ENCODE measurements around the gene KRT77. TPM values are rescaled to one million over a fixed set of nuclear protein-coding genes. Genes with fewer than 3 reads are reported as not detected.
A peak's percentile ranks its signal among the peaks of the same experiment; 100 is the strongest.

Gene KRT77
- total RNA-seq, 1 donor from 2014 or later: not detected

DNA sequence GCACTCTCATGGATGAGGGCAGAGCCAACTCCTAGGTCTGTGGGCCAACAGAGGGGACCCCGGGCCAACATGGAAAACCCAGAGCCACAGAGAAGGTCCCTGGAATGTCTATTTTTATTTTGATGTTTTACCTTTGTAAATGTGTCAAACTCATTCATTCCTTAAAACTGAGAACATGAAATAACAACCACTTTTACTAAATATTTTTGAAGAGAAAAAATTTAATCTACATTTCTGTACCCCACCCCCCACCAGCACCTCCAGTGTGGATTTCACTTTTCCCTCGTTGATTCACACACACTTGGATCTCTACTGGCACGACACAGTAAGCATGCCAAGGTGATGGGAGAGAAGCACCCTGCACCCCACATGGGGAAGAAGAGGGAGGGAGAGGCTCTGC is 6.7 kb downstream of the KRT77 start:
- DNase-seq (no peak), ATAC-seq (no peak)

DNA sequence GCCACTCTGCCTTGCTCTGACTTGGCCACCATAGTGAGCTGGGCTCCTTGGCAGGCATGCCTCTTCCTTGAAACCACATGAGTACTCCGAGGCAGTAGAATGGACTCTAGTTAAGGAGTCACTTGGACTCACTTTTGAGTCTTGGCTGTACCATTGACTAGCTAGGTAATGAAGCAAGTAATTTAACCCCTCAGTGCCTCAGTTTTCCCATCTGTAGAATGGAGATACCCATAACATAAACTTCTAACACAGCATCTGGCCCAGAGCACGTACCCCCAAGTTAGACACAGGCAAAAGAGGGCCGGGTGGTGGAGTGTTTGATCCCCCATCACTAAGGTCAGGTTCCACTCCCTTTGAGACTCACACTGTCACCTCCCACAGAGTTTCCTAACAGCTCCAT is 8.3 kb downstream of the KRT77 start:
- ATAC-seq (no peak), DNase-seq (no peak)
- intact Hi-C loops (cut with micrococcal nuclease): no loop called here

More for the DNA sequence above, 6.7 kb downstream of the KRT77 start:
- intact Hi-C loops (cut with micrococcal nuclease): no loop called here

DNA sequence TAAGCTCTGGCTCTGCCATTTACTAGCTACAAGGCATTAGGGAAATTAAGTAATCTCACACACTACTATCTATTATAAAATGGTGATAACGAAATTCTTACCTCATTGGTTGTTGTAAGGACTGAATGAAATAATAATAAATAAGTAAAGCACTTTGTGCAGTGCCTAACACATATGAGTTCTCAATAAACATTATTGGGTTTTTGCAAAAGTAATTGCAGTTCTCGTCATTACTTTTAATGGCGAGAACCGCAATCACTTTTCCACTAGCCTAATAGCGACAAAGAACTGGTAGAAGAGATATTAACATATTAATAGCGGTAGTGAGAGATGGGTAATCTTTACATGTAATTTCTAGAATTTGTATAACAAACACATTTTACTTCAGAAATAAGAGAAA is 9.2 kb downstream of the KRT77 start:
- intact Hi-C loops (cut with micrococcal nuclease): no loop called here
- ATAC-seq (no peak), DNase-seq (no peak)

DNA sequence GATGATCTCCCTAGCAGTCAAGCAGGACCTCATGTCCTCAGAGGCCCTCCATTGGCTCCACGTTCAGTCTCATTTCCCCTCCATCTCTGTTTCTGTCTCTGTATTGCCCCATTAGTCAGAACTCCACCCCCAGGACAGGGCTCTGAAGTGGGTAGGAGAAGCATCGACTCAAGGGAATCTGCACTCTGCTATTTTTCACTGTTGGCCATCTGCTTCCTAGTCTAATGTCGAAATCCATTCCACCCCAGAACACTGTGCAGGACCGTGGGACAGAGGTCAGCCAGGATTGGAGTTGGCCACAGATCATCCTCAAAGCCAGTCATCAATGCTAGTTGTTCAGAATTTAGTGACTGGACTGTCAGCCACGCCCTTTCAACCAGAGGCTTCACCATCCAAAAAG is 10.1 kb downstream of the KRT77 start:
- intact Hi-C loops (cut with micrococcal nuclease): no loop called here
- no peak for ATAC-seq
- no peak for DNase-seq

DNA sequence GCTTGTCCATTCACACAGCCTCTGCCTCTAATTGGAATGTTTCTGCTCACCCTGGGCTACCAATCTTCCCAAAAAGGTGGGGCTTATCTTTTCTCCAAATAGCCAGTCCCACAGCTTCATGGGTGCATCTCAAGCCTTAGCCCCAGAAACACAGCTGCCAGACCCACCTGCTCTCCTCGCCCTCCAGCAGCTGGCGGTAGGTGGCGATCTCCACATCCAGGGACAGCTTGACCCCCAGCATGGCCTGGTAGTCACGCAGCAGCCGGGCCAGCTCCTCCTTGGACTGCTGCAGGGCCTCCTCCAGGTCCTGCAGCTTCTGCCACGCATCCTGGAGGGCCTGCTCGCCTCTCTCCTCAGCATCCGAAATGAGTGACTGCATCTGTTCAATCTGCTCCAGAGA is 11.1 kb downstream of the KRT77 start:
- ATAC-seq (no peak), DNase-seq (no peak)
- intact Hi-C loops (cut with micrococcal nuclease): no loop called here

DNA sequence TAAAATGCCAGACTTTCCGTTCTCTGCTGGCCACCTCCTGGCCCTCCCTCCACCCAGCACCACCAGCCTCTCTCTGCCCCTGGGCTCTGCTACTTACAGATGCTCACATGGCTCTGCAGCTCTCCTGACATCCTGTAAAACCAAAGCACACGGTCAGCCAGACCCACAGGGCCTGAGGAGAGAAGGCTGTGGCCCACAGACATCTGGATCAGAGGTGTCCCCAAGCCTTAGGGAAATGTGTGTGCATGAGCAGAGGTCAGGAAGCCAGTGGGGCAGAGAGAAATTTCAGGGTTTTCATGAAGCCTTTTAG is 11.5 kb downstream of the KRT77 start:
- intact Hi-C loops (cut with micrococcal nuclease): no loop called here
- DNase-seq (no peak), ATAC-seq (no peak)

DNA sequence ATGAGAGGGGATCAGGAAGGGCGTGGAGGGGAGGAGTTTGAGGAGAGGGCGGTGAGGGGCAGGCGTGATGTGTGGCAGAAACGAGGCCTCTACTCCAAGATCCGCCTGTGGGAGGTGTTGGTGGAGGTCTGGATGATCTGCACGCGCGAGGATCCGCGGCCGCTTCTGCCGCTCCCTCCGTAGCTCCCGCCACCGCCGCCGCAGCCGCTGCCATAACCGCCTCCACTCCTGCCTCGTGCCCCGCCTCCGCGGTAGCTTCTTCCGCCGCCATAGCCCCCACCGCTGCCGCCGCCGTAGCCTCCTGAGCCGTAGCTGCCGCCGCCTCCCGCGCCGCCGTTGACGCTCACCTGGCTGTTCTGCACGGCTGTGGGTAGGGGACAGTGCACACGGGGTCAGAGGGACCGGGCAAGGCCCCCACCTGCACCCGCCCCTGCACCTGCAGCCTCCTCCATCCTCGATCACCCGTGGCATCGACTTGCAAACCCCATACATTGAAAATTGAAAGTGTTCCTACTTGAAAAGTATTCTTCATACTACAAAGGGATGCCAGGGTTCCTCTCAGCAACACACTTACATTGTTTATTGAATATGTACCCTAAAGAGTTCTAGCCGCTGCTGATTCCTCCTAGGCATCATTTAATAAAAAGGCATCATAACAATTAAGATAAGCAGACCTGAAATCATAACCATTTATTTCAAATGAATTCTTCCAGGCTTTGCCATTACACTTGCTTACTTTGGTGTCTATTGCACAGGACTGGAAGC is 12.1 kb downstream of the KRT77 start:
- intact Hi-C loops (cut with micrococcal nuclease): no loop called here
- ATAC-seq: peak; percentile 58
- no peak for DNase-seq

DNA sequence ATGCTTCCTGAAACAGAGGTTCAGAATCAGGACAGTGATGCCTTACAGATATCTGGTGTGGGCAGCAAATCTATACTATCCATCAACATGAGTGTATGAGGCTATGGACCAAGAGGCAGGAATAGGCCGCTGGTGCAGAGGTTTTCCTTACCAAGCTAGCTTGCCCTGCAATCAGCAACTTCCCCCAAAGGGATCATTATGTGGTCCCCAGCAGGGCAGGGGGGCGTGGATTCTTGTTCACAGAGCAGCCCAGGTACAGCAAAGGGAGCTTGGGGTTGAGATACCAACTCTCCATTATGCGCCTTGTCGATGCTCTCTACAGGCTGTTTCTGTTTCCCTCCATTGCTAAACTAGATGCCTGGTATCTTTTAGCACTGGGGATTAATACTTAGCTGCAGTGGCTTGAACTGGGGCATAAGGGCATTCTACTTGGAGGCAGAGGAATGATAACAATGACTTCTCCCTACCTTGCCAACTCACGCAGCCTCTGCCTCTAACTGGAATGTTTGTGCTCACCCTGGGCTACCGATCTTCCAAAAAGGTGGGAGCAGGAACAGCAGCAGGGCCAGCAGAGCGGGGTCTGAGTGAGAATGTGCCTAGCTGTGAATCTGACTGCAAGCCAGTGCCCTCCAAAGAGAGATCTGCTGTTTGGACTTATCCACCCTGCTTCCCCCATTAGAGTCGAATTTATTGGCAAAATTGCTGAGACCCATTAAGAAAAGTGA is 12.8 kb downstream of the KRT77 start:
- intact Hi-C loops (cut with micrococcal nuclease): no loop called here

DNA sequence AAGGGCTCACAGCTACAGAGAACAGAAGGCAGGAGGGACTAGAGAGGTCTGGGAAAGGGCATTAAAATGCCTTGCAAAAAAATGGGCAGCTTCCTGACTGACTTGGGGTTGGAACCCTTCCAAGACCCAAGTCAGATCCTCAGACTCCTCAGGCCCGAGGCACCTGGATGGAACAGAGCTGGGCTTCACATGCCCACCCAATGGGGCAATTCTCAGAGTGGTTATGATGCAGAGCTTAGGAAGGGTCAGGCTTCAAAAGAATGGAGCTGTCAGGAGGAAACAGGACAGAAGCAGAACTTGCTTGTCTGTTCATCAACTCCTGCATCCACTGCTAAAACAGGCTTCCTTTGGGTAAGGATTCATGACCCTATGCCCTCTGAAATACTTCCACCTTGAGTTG is 13.4 kb downstream of the KRT77 start:
- no peak for ATAC-seq
- DNase-seq: no peak
- intact Hi-C loops (cut with micrococcal nuclease): no loop called here

More for the DNA sequence above, 12.8 kb downstream of the KRT77 start:
- DNase-seq: no peak
- no peak for ATAC-seq

DNA sequence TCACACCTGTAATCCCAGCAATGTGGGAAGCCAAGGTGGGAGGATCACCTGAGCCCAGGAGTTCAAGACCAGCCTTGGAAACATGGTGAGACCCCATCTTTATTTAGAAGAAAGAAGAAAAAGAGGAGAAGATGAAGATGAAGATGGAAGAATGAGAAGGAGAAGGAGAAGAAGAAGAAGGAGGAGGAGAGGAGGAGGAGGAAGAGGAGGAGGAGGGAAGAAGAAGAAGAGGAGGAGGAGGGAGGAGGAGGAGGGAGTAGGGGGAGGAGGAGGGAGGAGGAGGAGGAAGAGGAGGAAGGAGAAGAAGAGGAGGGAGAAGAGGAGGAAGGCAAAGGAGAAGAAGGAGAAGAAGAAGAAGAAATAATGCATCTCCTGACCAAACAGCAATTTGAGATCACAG is 14.1 kb downstream of the KRT77 start:
- ATAC-seq (no peak), DNase-seq (no peak)
- intact Hi-C loops (cut with micrococcal nuclease): no loop called here

DNA sequence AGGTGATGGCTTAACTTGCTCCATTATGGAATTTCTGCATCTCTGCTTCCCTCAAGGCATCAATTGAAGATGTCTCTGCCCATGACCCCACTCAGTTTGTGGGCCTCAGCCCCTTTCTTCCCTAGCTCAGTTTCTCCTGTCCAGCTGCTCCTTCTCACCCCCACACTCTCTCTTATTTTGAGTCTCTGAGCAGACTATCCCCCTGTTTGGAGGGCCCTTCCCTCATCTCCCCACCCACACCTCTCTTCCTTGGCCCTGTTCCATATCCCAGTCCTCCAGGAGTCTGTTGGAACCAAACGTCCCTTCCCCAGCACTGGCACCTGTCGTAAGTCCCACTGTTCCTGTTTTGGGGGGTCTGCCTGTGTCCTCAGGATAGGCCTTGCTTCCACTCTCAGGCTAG is 14.8 kb downstream of the KRT77 start:
- intact Hi-C loops (cut with micrococcal nuclease): no loop called here
- no peak for ATAC-seq
- no peak for DNase-seq

DNA sequence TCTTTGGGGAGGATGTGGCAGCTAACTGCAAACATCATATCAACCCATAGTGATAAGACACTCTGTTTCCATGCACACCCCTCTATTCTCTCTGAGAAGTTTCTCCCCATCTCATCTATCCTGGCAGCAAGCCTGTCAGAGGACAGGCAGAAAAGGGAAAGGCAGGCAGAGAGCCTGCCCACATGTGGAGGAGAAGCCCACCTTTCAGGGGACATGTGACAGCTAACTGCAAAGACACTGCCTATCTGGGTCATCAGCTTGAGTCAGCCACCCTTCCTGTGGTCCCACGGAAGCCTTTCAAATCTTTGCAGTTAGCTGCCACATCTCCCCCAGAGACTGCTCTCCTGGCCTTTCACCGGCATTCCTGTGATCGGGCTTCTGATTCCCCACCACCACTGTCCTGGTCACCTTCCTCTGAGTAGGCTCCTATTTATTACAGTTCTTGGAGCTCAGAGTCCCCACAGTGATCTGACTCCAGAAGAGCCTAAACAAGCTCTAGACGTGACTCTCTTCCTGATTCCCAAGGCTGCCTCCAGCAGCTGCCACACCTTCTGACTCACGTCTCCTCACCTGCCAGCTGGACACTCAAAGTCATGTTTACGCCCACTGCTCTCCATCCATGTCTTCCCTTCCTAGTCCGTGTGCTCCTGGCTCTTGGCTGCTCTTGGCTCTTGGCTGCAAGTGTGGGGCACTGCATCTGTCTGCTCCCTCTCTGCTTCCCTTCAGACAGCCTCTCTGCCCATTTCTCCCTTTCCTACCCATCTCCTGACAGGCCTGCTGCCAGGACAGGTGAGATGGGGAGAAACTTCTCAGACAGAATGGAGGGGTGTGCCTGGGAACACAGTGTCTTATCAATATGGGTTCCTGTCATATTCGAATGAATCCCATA is 15.6 kb downstream of the KRT77 start:
- intact Hi-C loops (cut with micrococcal nuclease): no loop called here
- DNase-seq (no peak), ATAC-seq (no peak)

DNA sequence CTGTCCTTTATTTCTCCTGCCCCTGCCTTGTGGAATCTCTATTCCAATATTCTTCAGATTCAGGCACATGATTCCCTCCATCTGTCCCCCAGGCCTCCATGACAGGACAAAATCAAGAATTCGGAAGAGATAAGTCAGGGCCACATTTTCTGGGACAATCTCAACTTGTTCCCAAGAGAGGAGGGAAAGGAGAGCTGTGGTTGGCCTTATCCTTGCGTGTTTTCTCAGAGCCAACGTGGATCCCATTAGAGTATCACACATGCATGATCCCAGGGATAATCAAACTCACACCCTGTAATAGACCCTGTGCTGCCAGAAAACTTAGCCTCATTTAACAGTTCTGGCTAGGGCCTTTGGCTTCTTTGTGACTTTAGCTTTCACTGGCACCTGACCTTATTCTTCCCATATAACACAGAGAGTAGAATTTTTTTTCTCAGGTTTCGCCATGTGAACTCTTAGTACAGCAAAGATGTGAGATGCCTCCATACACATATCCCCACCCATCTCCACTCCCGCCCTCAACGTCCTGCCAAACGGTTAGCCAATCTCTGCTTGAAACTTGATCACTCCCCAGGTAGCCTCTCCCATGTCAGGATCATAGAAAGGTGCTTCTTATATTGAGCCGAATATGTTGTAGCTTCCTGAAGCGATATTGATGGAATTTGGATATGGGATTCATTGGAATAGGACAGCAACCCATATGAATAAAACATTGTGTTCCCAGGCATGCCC is 16.4 kb downstream of the KRT77 start:
- DNase-seq (no peak), ATAC-seq (no peak)
- intact Hi-C loops (cut with micrococcal nuclease): no loop called here

DNA sequence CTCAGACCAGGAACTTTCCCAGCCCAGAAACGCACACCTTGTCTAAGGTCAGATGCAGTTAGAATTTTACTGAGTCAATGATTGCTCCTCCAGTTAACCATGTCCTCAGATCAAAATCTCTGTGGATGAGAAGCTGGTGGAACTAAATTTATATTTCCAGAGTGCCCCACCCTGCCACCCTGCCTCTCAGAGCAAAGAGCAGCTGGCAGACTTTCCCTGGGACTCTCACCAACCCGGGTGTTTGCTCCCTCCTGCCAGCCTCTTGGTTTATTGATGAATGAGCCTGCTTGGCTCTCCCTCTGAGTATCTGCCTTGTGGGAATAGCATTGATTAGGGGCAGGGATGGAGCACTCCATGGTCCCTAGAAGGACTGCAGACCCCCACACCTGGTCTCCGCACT is 17.3 kb downstream of the KRT77 start:
- intact Hi-C loops (cut with micrococcal nuclease): no loop called here
- ATAC-seq (no peak), DNase-seq (no peak)

DNA sequence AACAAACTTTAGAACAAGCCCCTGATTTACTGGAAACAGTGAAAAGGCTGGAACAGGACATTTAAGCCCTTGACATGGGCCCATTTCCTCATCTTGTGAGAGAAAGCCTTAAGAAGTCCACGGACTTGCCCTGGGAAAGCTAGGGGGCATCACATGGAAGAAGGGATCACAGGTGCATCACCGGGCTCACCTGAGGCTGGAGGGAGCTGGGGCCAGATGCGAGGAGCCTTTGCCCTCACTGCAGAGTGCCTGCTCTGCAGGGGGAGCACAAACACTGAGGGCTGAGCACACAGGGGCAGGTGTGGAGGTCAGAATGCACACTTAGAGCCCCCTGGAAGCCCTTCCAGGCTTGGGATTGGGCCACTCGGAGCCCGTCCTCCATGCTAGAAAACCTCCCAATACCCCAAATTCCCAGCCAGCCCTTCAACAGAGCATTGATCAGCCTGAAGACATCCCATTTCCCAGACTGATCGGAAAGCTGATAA is 17.9 kb downstream of the KRT77 start:
- intact Hi-C loops (cut with micrococcal nuclease): no loop called here
- DNase-seq (no peak), ATAC-seq (no peak)

DNA sequence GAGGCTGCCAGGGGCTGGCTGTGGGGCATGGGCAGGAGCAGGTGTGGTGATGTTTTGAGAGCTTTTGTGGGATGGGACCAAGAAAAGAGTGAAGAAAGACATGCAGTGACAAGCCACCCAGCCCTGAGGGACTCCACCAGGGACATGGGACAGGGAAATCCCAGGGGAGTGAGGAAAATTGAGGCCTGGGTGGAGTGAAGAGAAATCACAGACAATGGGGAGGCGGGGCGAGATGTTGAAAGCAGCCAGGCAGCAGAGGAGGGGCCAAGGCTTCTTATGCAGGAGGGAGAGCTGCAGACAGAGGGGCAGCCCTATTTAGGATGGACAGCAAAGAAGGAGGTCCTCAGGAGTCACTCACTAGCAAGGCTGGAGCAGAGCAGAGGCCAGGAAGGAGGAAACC is 18.9 kb downstream of the KRT77 start:
- ATAC-seq (no peak), DNase-seq (no peak)
- intact Hi-C loops (cut with micrococcal nuclease): no loop called here

DNA sequence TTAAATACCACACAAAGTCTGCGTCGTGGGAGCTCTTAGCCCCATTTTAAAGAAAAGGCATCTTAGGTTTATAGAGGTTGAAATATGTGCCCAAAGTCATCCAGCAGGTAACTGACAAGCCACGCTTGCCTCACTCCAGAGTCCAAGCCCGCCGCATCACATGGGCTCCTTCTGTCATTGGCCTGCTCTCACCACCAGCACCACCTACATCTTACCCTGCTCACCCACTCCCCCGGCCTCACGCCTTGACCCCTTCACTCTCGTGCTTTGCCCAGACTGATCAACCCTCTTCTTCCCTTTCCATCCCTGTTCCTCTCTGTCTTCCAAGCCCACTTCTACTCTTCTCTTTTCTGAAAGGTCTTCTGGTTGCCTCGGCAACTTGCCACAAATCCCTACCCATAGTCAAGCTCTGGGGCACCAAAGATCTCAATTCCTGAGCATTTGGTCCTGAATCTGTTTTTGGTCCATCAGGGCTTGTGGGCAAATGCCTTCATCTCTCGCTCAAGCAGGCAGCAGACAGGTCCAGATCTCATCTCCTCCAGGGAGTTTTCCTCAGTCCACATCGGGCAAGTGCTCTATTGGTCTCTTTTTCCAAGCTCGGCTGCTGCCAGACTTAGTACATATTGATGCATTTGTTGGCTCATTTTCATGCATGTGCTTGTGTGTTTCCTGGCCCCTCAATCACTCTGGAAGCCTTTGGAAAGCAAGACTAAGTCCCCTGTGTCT is 19.6 kb downstream of the KRT77 start:
- DNase-seq (no peak), ATAC-seq (no peak)
- intact Hi-C loops (cut with micrococcal nuclease): no loop called here

DNA sequence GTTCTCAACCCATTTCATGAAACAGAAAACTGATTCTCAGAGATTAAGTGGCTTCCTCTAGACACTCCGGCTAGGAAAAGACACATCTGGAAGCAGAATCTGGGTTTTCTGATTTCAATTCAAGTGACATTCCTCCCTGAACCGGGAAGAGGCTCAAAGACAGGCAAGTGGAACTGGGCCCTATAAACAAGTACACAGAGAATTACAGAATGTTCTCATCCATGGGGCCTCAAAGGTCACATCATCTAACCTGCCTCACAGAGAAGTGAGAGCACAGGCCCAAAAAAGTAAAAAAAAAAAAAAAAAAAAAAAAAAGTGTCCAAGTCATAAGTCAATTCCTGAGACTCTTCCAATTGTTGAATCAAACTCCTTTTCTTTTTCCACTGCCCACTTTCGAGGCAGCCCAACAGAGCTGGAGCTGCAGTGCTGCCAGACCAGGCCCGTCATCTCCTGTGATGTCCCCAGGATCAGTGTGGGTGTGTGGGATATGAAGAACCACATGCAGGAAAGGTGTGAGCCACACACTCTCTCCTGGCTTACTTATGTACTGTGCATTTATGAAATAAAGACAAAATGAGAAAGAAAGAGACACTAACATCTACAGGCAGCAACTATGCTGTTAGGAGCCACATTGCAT is 20.3 kb downstream of the KRT77 start:
- DNase-seq (no peak), ATAC-seq (no peak)
- intact Hi-C loops (cut with micrococcal nuclease): no loop called here

DNA sequence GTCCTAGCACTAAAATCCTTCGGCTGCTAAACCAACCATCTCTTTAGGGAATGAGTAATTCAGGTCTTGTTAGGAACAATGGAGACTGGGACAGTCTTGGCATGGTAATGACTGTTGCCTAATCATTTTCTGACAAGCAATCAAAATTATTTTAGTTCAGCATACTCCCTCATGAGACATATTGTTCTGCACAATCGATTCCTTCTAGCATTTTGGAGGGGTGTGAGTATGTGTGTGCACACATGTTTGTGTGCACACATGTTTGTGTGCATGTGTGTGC is 21.0 kb downstream of the KRT77 start:
- intact Hi-C loops (cut with micrococcal nuclease): no loop called here
- ATAC-seq: no peak
- DNase-seq: no peak
